ENCODE data around the gene PHIP. TPM values are rescaled to one million over a fixed set of nuclear protein-coding genes. Genes with fewer than 3 reads are reported as not detected.

The PHIP gene
- total and polyA plus RNA-seq, 12 donors, result 3.1 to 17.9 (median 16.1) TPM

DNA sequence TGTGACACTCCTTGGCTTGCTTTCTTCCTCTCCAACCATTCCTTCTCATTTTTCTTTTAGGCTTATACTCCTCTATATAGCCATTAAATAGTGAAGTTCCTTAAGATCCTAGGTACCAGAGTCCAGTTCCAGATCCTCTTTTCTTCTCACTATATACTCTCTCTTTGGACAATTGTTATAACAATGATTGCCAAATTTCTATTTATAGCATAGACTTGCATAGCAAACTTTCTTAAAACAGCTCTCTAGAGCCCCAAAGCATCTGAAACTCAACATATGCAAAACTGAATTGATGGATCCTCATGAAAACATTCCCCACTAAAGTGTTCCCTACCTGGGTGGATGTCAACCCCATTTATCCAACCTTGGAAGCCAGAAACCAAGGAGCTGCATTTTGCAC lies 13.4 kb downstream of the PHIP start:
- ATAC-seq, result no peak
- Histone ChIP-seq H3K36me3 (peaks cover 0 to 23% (median 10%) of the 10 kb centered on the region in 9 donors), H3K9me3 (no peaks in the 10 kb centered on the region), H3K4me1 (peaks cover 0 to 78% (median 26%) of the 10 kb centered on the region in 9 donors), H3K4me3 (no peak overlapping the region), H3K27me3 (no peaks in the 10 kb centered on the region), H3K27ac (no peak overlapping the region)
- intact Hi-C loops (cut with DNase I), result loop anchor here in 1 of 10 donors (10.0 kb wide), 1 partner anchor 50 kb away; no protein-coding TSS in a partner anchor
- no peak for DNase-seq
- TF ChIP-seq, protein P1, sequence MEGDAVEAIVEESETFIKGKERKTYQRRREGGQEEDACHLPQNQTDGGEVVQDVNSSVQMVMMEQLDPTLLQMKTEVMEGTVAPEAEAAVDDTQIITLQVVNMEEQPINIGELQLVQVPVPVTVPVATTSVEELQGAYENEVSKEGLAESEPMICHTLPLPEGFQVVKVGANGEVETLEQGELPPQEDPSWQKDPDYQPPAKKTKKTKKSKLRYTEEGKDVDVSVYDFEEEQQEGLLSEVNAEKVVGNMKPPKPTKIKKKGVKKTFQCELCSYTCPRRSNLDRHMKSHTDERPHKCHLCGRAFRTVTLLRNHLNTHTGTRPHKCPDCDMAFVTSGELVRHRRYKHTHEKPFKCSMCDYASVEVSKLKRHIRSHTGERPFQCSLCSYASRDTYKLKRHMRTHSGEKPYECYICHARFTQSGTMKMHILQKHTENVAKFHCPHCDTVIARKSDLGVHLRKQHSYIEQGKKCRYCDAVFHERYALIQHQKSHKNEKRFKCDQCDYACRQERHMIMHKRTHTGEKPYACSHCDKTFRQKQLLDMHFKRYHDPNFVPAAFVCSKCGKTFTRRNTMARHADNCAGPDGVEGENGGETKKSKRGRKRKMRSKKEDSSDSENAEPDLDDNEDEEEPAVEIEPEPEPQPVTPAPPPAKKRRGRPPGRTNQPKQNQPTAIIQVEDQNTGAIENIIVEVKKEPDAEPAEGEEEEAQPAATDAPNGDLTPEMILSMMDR (IDR thresholded peaks at IDR 0.05), result no peak

DNA sequence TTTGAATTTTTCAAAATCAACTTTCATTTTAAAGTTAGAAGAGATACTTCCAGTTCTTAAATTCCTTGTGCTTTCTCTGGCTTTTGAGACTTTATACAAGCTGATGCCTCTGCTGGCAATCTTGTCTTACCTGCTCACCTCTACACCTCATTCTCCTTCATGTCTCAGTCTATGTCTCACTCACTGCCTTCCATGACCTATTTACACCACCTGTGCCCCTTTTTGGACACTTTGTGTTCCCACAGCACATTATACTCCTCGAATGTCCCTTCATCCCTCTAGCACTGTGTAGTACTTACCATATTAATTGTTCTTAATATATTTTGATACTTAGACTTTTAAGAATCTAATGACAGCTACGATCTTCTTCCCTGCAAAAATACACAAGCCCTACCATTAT lies 15.3 kb downstream of the PHIP start:
- H3K4me1 ChIP-seq, result peaks cover 0 to 64% (median 18%) of the 10 kb centered on the region in 9 donors
- no peak overlapping the region for H3K27ac ChIP-seq
- H3K36me3 ChIP-seq, result peaks cover 0 to 42% (median 20%) of the 10 kb centered on the region in 9 donors
- TF ChIP-seq, protein P1 (IDR thresholded peaks at IDR 0.05), result no peak
- H3K27me3 ChIP-seq, result no peaks in the 10 kb centered on the region
- intact Hi-C loops (cut with DNase I), result loop anchor here in 1 of 10 donors (10.0 kb wide), 1 partner anchor 48 kb away; no protein-coding TSS in a partner anchor
- WGBS, 2 donors, result 92 to 95% methylated on average over 2 of the region's 2 CpGs
- ATAC-seq (no peak), DNase-seq (no peak)
- H3K4me3 ChIP-seq, result no peak overlapping the region
- H3K9me3 ChIP-seq, result no peaks in the 10 kb centered on the region

DNA sequence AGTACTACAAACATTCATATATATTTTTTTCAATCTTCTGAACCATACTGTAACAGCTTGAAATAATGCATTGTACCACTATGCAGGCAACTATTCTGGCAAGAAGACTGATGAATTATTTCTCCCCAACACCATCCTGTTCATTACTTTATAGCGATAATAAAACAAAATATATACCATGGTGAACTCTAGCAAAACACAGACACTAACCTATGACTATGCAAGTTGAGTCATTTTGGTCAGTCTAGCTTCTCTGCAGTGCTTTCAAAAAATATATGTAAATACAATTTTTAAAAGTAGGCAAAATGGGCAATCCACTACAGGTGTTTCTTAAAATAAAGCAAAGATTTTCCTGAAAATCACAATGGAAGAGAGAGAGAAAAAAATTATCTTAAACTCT lies 20.3 kb downstream of the PHIP start:
- Histone ChIP-seq H3K9me3 (no peaks in the 10 kb centered on the region), H3K4me1 (peaks cover 0 to 25% (median 0%) of the 10 kb centered on the region in 9 donors), H3K27ac (no peak overlapping the region), H3K4me3 (no peak overlapping the region), H3K36me3 (peaks cover 0 to 87% (median 42%) of the 10 kb centered on the region in 9 donors), H3K27me3 (no peaks in the 10 kb centered on the region)
- WGBS, 2 donors, result 99 to 100% methylated on average over 1 of the region's 1 CpG
- intact Hi-C loops (cut with DNase I), result no loop called here
- TF ChIP-seq, protein P1 (IDR thresholded peaks at IDR 0.05), result no peak
- DNase-seq (no peak), ATAC-seq (no peak)

DNA sequence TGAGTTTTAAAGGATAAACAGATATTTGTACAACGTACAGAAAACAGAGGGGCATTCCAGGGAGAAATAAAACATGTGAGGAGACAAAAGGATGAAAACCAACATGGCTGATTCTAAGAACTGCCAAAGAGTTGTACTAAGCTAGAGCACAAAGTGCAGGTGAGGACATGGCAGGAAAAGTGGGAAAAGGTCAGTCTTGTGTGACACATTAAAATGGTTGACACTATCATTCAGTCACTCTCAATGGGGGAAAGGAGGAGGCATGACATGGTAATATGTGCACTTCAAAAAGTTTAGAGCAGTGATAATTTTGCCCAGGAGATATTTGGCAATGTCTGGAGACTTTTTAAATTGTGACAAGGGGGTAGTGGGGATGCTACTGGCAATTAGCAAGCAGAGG lies 21.8 kb downstream of the PHIP start:
- Histone ChIP-seq H3K4me1 (peaks cover 0 to 16% (median 0%) of the 10 kb centered on the region in 9 donors), H3K27ac (no peak overlapping the region), H3K36me3 (peaks cover 0 to 96% (median 52%) of the 10 kb centered on the region in 9 donors), H3K27me3 (no peaks in the 10 kb centered on the region), H3K4me3 (no peak overlapping the region), H3K9me3 (peaks cover 0 to 7% (median 0%) of the 10 kb centered on the region in 11 donors)
- DNase-seq (no peak), ATAC-seq (peak in 1 of 8 donors; percentile 29)
- TF ChIP-seq, protein P1 (IDR thresholded peaks at IDR 0.05), result no peak
- WGBS, 2 donors, result 86 to 91% methylated on average over 1 of the region's 1 CpG
- intact Hi-C loops (cut with DNase I), result no loop called here
